Suprapubic skin (tissue), 4 donors: ENCODE measurements around the gene RTEL1.

Experiments
- CTCF ChIP-seq, 2 donors: fragments of 200-600 bp in 1 of 2; fragments of 450-650 bp in 1 of 2; sonication (generic) in 1 of 2; IDR thresholded peaks; one replicate each; pipeline ENCODE4 v1.5.1; 2016 to 2019; ENCODE audit warnings: antibody characterized with exemption in 2 of 2, mild to moderate bottlenecking in 1 of 2, moderate library complexity in 1 of 2
- EP300 ChIP-seq: sonication (generic); formaldehyde crosslinking; IDR thresholded peaks from one replicate; pipeline ENCODE4 v1.6.1; 2017; ENCODE audit warnings: antibody characterized with exemption
- POLR2A ChIP-seq, 2 donors: fragments of 450-650 bp; IDR thresholded peaks; one replicate each; pipeline ENCODE4 v1.6.1; 2017; ENCODE audit warnings: antibody characterized with exemption in 2 of 2, mild to moderate bottlenecking in 2 of 2, moderate library complexity in 2 of 2
- POLR2AphosphoS5 ChIP-seq, 3 donors: sonication (generic); formaldehyde crosslinking; IDR thresholded peaks; one replicate each; pipeline ENCODE4 v1.6.1; 2017; ENCODE audit warnings: antibody characterized with exemption in 3 of 3

DNA sequence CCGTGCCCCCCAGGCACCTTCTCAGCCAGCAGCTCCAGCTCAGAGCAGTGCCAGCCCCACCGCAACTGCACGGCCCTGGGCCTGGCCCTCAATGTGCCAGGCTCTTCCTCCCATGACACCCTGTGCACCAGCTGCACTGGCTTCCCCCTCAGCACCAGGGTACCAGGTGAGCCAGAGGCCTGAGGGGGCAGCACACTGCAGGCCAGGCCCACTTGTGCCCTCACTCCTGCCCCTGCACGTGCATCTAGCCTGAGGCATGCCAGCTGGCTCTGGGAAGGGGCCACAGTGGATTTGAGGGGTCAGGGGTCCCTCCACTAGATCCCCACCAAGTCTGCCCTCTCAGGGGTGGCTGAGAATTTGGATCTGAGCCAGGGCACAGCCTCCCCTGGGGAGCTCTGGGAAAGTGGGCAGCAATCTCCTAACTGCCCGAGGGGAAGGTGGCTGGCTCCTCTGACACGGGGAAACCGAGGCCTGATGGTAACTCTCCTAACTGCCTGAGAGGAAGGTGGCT lies 39.3 kb downstream of the RTEL1 start:
- TF ChIP-seq CTCF (IDR thresholded peaks at IDR 0.05) = no peak
- TF ChIP-seq POLR2A (IDR thresholded peaks at IDR 0.05) = no peak
- no peak for TF ChIP-seq EP300
- TF ChIP-seq POLR2AphosphoS5 (IDR thresholded peaks at IDR 0.05) = no peak
